ENCODE measurements around the gene HAS3.
"Not testable (repeated sequence)": the region's sequence is repeated elsewhere in the genome, so short reads cannot be mapped to it uniquely, and the experiment has no call there.

The HAS3 gene

GRCh38 chr16:69120096-69120664 lies 14.7 kb downstream of the HAS3 start:
- no peak for DNase-seq (ENCODE audit: low read depth, low spot score)
- in situ Hi-C loops (cut with HindIII; ENCODE audit: low sequenced_read_pairs), result no loop called here

GRCh38 chr16:69123910-69124309 lies 18.5 kb downstream of the HAS3 start:
- peak; percentile 63 for TF ChIP-seq CTCF (IDR thresholded peaks at IDR 0.05; ENCODE audit: low read depth, low read length)
- in situ Hi-C loops (cut with HindIII; ENCODE audit: low sequenced_read_pairs), result no loop called here
- peak; percentile 74 for DNase-seq (ENCODE audit: low read depth, low spot score)
- no peak overlapping the region for H3K4me3 ChIP-seq (ENCODE audit: low read depth, low read length)

More at GRCh38 chr16:69120096-69120664, 14.7 kb downstream of the HAS3 start:
- no peak overlapping the region for H3K4me3 ChIP-seq (ENCODE audit: low read depth, low read length)
- TF ChIP-seq CTCF (IDR thresholded peaks at IDR 0.05; ENCODE audit: low read depth, low read length), result no peak

GRCh38 chr16:69124406-69124805 lies 19.0 kb downstream of the HAS3 start:
- DNase-seq (ENCODE audit: low read depth, low spot score); in situ Hi-C loops (cut with HindIII; ENCODE audit: low sequenced_read_pairs); H3K4me3 ChIP-seq (ENCODE audit: low read depth, low read length): not testable (repeated sequence)

GRCh38 chr16:69124961-69125360 lies 19.5 kb downstream of the HAS3 start:
- in situ Hi-C loops (cut with HindIII; ENCODE audit: low sequenced_read_pairs); DNase-seq (ENCODE audit: low read depth, low spot score); H3K4me3 ChIP-seq (ENCODE audit: low read depth, low read length): not testable (repeated sequence)

- no peak for DNase-seq (ENCODE audit: low read depth, low spot score)
- no peak overlapping the region for H3K4me3 ChIP-seq (ENCODE audit: low read depth, low read length)
- in situ Hi-C loops (cut with HindIII; ENCODE audit: low sequenced_read_pairs), result no loop called here
Measured at GRCh38 chr16:69126221-69126620, 20.8 kb downstream of the HAS3 start.

GRCh38 chr16:69126801-69127200 lies 21.3 kb downstream of the HAS3 start:
- H3K4me3 ChIP-seq (ENCODE audit: low read depth, low read length); DNase-seq (ENCODE audit: low read depth, low spot score); in situ Hi-C loops (cut with HindIII; ENCODE audit: low sequenced_read_pairs): not testable (repeated sequence)

More at GRCh38 chr16:69126221-69126620, 20.8 kb downstream of the HAS3 start:
- no peak for TF ChIP-seq CTCF (IDR thresholded peaks at IDR 0.05; ENCODE audit: low read depth, low read length)

GRCh38 chr16:69127966-69128510 lies 22.6 kb downstream of the HAS3 start:
- in situ Hi-C loops (cut with HindIII; ENCODE audit: low sequenced_read_pairs), result no loop called here
- no peak for DNase-seq (ENCODE audit: low read depth, low spot score)
- H3K4me3 ChIP-seq (ENCODE audit: low read depth, low read length), result no peak overlapping the region
- TF ChIP-seq CTCF (IDR thresholded peaks at IDR 0.05; ENCODE audit: low read depth, low read length), result no peak

GRCh38 chr16:69130461-69130860 lies 25.0 kb downstream of the HAS3 start:
- no peak for TF ChIP-seq CTCF (IDR thresholded peaks at IDR 0.05; ENCODE audit: low read depth, low read length)
- in situ Hi-C loops (cut with HindIII; ENCODE audit: low sequenced_read_pairs), result no loop called here
- no peak for DNase-seq (ENCODE audit: low read depth, low spot score)
- no peak overlapping the region for H3K4me3 ChIP-seq (ENCODE audit: low read depth, low read length)

All from astrocyte of the spinal cord (primary cell).